IPS-18c (cell line): Measurements from ENCODE around the gene THSD7B.

Experiments
- H3K4me3 ChIP-seq: 2 replicates; pipeline ENCODE4 v1.7.0; 2013; ENCODE audit warnings: low read depth, mild to moderate bottlenecking, low read length, moderate library complexity; ENCODE audit not compliant: insufficient read depth
- H3K9me3 ChIP-seq: one replicate; pipeline ENCODE4 v1.6.1; 2013; ENCODE audit warnings: mild to moderate bottlenecking, low read length, moderate library complexity; ENCODE audit not compliant: control insufficient read depth, insufficient read depth

Gene THSD7B

DNA sequence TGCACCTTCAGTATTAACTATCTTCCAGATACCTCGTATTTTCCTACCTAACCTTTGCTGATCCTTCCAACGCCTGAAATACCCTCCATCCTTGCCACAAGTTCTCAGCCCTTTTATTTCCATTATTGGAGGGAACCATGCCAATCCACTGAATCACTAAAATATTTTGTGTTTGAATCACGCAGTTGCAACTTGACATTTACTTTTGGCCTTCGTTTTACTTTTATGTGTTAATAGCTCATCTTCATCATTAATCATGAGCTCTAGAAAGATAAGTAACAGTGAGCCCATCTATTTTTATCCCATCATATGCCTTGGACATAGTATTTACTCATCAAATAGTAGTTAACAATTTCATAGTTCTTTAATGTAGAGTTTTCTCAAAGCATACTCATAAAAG lies 463.2 kb downstream of the THSD7B start:
- Histone ChIP-seq H3K4me3 (no peak overlapping the region), H3K9me3 (no peaks in the 10 kb centered on the region)

DNA sequence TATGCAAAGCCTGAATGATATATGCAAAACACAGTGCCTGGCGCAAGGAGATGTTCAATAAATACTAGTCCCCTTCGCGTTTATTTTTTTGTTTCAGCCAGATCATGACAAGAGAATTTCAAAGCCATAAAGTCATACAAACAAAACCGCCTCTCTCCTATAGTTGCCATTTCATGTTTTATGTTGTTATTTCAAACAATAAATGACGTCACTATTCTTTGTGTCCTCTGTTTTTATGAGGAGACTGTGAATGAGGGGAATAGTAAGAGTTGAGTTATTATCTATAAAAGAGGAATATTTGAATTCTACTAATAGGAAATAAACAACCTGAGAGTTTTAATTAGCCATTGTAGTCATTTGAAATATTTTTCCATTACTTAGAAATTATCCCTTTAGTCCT lies 464.5 kb downstream of the THSD7B start:
- no peaks in the 10 kb centered on the region for H3K9me3 ChIP-seq
- no peak overlapping the region for H3K4me3 ChIP-seq

DNA sequence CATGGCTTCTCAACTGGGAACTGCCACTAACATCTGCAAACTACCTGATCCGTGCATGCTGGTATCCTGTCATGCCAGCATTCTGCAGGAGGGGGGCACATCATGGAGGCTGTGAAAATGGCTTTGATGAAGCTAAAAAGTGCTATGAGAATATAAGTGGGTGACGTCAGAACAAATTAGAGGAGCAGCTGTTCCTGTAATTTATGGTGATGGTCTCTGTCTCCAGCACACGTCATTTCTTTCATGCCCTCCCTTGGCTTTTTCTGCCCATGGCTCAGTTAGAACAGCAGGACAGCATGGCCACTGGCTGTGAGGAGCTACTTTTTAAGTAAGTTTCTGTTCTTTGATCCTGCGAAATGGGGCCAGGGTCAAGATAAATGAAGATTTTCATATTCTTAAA lies 466.3 kb downstream of the THSD7B start:
- Histone ChIP-seq H3K9me3 (no peaks in the 10 kb centered on the region), H3K4me3 (no peak overlapping the region)

DNA sequence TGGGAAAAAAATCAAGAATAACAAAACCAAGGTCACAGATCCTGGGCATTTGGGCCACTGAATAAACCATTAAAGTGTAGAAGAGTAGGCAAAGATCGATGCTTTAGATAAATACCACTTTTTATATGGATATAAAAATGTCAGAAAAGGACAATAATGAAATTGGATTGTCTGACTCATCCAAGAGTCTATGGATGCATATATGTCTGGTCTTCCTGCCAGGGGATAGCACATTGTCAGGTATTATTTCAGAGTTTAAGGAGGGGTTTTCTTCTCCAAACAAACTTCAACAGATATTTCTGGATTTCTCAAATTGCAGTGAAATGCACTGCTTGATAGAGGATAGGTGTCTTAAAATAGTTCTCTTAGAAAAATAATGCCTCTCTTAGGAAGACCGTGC lies 466.7 kb downstream of the THSD7B start:
- Histone ChIP-seq H3K4me3 (no peak overlapping the region), H3K9me3 (no peaks in the 10 kb centered on the region)

DNA sequence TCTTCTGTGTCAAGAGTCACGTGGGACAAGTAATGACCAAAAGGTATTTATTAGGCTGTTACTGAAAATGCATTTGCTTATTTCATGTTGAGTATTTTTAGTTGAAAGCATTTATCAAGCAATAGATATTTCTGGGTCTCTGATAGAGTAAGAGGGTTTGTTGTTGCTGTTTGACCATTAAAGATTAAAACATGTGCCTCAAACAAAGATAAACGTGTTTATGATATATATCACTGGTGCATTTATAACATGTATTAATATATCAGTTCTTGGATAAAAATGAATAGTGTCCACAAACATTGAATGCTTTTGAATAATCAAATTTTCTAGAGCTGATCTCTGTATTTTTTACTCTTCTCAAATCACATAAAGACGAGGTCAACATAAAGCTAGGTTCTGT lies 467.7 kb downstream of the THSD7B start:
- Histone ChIP-seq H3K9me3 (no peaks in the 10 kb centered on the region), H3K4me3 (no peak overlapping the region)

DNA sequence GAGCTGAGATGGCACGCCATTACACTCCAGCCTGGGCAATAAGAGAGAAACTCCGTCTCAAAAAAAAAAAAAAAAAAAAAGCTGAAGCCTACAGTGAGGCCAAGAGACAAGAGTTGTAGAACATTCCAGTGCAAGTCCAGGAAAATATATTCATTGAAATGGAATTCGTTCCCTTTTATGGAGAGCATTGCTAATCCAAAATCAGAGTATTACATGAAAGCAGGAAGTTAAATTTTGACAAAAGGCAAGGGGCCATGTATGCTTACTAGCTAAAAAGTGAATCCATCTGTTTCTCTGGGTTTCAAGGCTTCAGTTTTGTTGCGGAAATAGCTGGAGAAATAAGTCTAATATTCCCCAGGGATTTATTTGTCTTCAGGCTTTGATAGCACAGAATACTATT lies 471.7 kb downstream of the THSD7B start:
- no peak overlapping the region for H3K4me3 ChIP-seq

DNA sequence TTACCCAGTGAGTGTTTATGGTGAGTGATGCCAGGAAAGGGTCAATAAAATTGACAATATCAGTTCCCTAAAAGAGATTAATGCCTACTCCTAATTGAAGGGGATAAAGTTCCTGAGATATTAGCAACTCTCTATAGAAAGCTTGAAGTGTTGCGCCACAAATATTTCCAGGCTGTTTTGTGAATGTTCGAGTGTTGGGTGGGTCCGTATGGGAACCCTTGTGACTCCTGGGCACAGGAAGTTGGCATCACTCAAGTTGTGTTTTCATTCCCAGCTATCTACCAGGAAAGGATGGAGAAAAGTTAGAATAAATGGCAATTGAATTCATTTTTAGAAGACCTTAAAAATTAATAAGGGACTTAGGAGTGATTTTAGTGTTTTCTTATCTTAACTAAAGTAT lies 472.7 kb downstream of the THSD7B start:
- no peaks in the 10 kb centered on the region for H3K9me3 ChIP-seq
- H3K4me3 ChIP-seq = no peak overlapping the region

More for the DNA sequence above, 471.7 kb downstream of the THSD7B start:
- no peaks in the 10 kb centered on the region for H3K9me3 ChIP-seq

DNA sequence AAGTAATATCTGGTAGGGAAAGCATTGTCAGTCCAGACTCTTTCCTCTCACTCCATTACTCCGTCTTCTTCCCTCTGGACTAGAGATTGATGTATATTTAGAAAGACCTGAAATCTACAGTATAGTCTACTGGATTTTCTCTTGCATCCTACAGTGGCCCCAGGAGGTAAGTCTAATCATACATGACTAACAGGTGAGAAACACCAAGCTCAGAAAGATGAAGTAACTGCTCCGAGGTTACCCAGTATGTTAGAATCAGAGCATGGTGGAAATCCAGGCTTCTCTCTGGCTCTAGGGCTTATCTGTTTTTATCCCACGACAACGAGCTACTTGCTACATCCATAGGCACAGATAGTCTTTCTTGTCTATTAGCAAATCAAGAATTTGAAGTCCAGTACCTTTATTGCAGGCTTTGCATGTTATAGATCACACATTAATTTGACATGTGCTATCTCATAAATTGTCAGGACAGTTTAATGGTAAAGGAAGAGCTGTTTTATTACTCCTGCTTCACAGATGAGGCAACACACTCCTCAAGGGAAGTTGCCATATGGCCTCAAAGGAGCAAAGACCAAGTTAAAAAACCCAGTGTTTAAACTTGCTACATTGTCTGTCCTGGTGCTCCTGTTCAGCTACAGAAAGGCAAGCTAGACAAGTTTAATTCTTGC lies 484.3 kb downstream of the THSD7B start:
- no peak overlapping the region for H3K4me3 ChIP-seq
- no peaks in the 10 kb centered on the region for H3K9me3 ChIP-seq

DNA sequence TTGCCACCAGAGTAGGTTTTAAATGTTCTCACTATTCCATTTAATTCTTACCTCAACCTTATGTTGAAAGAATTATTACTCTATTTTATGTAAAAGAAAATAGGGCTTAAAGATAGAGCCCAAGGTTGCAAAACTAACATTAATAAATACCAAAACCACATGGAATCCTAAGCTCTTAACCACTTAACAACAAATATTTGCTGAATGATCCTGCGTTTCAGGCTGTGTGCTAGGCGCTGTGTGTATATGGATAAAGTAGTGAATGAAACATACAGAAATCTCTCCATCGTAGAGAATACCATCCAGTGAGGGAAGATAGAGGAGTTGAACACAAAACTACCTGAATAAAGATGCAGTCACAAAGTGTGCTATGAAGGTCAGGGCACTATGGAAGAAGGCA lies 485.1 kb downstream of the THSD7B start:
- Histone ChIP-seq H3K4me3 (no peak overlapping the region), H3K9me3 (no peaks in the 10 kb centered on the region)

DNA sequence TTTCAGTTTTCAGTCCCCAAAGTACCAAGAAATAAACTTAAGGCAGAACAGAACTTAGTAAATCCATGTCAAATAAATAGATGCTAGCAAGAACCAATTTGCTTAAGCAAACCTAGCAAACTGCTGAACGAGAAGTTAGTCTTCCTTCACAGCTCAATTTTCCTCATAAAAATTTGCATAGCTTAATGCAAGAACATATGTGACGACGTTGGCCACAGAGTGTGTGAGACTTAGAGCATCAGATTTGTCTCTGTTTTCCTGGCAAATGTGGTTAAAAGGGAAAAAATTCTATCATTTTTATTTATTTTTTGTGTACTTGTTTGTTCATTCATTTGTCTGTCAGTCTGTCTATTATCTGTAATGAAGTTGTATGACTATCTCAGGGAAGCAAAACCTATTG lies 485.7 kb downstream of the THSD7B start:
- H3K9me3 ChIP-seq = no peaks in the 10 kb centered on the region
- no peak overlapping the region for H3K4me3 ChIP-seq

DNA sequence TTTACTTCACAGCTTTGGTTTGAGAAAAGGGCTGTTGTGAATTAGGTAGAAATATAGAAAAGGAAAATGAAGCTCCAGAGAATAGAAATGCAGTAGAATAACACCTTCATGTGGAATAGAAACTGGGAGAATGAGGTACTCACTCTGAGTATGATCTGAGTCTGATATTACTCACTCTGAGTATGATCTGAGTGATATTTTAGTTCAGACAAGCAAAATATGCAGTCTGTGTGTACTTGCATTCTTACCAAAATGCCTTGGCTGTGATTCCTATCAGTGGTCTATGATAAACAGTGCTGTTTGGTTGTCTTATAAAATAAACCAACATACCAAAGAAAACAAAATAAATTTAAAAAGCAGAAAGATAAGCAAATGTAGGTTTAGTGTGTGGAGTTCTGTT lies 487.6 kb downstream of the THSD7B start:
- no peak overlapping the region for H3K4me3 ChIP-seq
- no peaks in the 10 kb centered on the region for H3K9me3 ChIP-seq

DNA sequence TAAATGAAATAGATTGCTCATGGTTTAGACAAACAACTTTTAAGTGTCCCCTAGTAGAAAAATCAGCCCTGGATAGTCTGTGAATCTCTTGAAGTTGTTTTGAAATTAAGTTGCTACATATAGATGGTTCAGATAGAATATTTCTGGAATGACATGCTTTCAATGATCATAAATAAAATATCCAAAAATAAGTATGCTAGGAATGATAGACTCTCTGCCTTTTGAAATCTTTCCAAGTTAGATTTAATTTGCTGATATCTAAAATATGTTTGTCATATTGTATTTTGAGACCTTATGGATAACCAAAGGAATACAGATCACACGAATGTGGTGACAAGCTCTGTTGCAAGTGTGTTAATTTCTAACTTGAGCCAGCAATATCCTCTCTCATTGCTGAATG lies 488.7 kb downstream of the THSD7B start:
- H3K9me3 ChIP-seq = no peaks in the 10 kb centered on the region
- no peak overlapping the region for H3K4me3 ChIP-seq

DNA sequence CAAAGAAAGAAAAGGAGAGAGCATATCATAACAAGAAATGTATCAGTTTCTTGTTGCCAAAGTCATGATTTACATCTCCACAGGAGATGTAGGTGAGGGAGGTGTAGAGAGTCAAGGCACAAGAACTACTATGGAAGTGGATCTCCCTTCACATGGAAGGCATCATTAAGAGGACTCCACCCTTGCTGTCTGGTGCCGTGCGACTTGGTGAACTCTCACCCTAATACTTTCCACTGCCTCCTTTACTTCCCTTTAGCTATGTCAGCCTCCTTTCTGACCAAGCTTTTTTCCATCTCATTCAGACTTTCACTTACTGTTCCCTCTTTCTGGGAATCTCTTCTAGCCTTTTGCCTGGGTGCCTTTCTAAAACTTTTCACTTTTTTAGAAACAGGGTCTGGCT lies 490.0 kb downstream of the THSD7B start:
- no peak overlapping the region for H3K4me3 ChIP-seq

DNA sequence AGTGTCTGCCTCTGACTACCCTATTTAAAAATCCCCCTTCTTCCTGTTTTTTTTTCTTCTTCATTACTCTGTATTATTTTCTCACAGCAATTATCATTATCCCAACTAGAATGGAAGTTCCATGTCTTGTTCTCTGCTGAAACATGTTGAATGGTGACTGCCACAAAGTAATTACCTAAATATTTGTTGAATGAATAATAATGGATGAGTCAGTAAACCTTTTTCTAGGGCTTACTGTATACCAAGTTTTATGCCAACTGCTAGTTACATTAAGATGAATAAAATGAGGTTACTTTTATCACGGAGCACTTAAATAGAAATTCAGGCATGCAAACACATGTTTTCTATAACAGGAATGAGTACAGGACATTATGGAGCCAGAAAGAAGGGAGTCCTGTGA lies 490.6 kb downstream of the THSD7B start:
- Histone ChIP-seq H3K9me3 (no peaks in the 10 kb centered on the region), H3K4me3 (no peak overlapping the region)

More for the DNA sequence above, 490.0 kb downstream of the THSD7B start:
- H3K9me3 ChIP-seq = no peaks in the 10 kb centered on the region

DNA sequence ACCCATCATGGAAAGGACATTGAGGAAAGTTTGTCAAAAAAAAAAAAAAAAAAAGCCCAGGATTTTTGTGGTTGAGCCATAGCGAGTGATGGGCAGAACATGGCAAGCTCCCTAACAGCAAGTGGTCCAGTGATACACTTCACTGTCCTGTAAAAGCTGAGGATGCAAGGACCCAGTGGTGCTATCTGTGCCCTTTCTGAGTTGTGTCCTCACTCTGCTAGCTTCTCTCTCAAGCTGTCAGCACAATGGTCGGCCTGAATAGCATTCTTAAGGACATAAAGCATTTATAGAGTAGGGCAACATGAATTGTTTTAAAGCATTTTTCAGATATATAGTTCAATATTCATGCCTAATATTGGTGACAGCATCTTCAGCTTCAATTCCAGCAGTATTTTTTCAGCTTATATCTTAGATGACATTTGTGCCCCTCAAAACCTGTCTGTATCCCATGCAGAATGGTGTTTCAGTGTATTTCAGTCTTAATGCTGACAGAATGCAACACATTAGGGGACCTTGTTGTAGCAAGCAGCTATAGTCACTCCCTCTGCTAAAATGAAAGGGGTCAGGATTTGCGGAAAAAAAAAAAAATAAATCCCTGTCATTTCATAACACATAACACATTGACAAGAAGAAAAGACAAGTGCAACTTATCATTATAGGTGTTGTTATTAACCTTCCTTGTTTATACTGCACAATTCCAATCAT lies 496.7 kb downstream of the THSD7B start:
- H3K4me3 ChIP-seq = no peak overlapping the region

DNA sequence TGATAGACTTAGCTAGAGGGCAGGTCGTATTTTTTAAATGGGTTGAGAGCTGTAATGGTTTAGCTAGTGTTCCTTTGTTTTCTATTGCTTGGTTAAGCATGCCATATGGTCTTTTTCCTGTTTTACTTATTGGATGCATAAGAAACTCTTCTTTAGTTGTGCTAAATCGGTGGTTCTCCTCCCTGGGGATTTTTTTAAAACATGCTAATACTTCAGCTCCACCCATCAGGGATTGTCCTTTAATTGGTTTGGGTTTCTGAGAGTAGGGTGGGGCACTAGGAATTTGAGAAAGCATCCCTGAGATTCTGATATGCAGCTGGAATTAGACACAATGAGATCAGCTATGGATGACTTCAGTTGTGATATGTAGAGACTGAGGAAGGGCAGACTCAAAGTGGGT lies 497.2 kb downstream of the THSD7B start:
- no peaks in the 10 kb centered on the region for H3K9me3 ChIP-seq
- no peak overlapping the region for H3K4me3 ChIP-seq

More for the DNA sequence above, 496.7 kb downstream of the THSD7B start:
- H3K9me3 ChIP-seq = no peaks in the 10 kb centered on the region

DNA sequence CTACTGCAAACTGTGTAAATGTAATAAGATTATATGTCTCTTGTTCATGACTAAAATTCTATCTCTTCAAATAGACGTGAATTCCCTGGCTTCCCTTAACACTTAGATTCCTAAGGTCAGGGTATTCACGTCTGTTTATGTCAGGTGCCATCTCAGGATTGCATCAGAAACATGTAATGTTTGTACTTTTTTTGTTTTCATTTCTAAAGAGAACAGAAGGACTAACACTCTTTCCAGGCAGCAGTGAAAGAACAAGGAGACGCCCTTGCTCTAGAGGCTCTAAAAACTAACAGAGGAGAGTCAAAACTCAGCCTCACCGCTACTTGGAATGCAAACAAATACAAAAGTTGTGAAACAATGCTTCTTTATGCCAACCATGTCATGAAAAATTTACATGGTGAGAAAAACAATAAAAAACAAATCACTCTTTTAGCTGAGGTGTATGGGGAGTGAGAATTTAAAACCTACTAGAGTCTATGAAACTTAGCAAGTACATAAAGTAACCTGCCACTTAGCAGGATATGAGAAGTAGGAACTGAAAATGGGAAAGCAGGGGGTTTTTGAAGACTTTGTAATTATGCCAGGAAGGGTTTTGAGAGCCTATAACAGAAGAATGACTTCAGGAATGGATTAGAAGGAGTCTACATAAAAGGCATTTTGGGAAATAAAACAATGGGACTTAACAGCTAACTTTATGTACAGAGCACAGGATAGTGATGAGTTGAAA lies 522.7 kb downstream of the THSD7B start:
- H3K4me3 ChIP-seq = no peak overlapping the region
- no peaks in the 10 kb centered on the region for H3K9me3 ChIP-seq
